NCI-H2081 treated with DMSO at 0.1 percent for 48 hours (cell line): ENCODE data around the gene TRAK1.

Experiments used
- DNase-seq: peaks from one replicate; lab custom pipeline; 2025; lab: John Stamatoyannopoulos, UW

TRAK1 gene

DNA sequence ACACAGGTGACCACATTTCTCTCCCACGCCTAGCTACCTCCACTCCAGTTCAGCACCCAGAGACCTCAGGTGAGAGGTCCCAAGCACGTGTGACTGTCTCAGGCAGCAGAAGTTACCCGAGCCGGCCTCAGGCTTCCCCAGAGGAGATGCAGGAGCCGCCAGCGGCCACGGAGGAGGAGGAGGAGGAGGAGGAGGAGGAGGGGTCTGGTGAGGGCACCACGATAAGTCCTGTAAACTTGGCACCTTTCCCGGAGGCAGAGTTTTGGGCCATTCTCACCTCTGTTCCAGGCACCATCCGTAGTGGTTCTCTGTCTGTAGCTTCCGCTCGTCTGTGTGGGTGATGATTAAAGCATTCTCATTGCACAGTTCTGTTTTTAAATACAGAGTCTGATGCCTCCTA lies 118.8 kb downstream of the TRAK1 start:
- DNase-seq: no peak

DNA sequence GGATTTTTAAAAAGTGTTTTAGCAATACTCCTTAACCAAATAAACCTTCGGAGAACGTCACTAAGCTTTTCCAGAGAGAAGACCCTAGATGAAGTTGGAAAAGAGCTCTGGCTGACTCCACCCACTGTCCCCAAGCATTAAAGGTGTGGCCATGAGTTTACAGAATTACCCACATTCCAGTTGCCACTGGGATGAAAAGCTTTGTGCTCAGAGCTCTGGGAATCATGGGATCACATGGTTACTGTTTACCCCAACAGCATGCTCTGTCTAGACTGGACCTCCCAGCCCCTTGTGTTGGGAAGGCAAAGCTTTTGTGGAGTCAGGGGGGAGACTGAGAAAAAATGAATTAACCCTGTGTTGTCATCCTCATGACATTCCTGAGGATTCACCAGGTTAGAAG lies 119.6 kb downstream of the TRAK1 start:
- DNase-seq: no peak

DNA sequence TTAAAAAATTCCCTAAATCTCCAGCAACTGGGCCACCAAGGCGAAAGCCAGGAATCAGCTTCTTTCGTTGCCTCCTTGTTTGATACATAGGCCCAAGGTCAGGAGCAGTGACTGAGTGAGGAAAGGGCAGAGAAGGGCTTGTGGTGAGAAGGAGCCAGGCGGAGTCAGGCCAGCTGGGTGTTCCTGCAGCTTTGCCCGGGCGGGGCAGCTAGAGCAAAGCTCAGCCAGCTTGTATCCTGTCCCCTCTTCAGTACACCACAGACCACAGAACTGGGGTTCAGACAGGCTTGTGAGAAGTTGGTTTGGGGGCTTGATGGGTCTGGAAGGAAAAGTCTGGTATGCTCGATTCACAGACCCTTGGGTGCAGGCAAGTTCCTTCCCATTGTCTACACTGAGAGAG lies 122.3 kb downstream of the TRAK1 start:
- no peak for DNase-seq

DNA sequence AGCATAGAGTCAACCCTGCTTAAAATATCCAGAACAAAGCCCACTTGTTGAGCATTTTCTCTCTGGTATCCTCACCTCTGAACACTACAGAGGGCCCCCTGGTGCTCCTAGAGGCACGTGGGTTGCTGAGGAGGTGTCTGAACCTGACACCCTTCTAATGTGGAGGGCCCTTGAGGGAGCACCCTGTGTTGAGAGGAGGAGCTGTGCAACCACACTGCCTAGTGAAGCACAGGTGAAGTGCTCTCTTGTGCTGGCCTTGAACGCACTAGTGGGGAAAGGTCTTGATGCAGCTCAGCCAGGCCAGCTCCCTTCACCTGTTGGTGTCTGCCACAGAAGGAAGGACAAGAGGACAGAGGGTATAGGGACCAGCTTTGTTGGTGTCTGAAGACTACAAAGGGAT lies 122.9 kb downstream of the TRAK1 start:
- no peak for DNase-seq

DNA sequence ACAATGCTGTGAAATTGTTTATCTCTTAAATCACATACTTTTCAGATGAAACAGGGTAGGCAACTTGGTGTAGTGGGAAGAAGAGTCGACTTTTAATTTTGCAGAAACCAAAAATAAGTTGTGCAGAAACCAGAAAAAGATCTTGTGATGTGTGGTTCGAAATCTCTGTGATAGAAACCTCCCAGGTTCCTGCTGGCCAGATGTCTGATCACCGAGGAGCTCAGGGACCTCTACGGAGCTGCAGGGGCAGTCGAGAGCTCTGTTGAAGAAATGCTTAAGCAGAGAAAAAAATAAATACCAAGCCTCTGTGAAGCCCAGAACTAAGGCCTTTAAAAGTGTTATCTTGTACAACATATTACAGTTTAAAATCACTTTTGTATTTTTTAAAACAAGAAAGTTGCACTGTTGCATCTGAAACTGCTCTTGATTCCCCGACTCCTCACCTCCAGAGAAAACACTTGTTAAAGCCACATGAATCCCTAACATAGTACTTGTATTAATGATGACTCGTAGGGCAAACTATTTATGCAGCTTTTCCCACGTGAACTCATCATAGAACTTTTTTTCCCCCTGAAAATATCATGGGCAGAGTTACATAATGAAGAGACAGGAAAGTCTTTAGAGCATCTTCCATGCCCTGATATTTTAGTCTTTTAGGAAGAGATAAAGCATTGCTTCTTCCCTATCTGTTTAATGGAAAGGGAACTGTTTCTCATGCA lies 123.6 kb downstream of the TRAK1 start:
- no peak for DNase-seq

DNA sequence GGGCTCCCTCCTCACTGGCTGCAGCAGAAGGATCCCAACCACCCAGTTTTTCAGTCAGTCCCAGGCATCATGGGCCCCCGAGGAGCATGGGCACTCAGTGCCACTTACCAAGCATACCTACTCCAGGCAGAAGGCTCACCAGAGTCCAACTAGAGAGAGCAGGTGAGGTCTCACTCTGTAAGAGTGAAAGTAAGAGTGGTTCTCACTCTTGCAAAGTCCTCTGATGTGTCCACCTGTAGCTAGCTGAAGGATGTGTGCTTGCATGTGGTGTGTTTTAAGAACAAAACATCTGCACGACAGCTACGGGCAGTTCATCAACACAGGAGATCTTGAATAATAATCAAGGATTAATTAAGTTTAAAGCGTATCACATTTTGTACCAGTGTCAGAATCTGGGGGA lies 125.1 kb downstream of the TRAK1 start:
- DNase-seq: no peak

DNA sequence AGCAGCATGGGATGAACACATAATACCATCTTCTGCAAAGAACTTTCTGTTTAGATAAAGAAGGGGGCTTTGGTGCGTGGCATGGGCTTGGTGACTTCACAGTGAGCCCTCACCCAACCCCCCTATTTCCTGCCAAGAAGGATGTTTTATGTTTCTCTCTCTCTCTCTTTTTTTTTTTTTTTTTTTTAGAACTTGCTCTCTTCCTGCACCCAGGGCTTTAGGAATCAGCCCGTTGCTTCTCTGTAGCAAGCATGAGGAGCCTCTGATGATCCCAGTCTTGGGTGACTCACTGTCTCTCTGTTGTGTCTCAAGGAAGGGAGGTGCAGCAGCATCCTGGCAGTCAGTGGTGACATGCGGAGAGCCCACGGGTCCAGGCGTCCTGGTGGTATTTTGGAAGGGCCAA lies 125.8 kb downstream of the TRAK1 start:
- no peak for DNase-seq

DNA sequence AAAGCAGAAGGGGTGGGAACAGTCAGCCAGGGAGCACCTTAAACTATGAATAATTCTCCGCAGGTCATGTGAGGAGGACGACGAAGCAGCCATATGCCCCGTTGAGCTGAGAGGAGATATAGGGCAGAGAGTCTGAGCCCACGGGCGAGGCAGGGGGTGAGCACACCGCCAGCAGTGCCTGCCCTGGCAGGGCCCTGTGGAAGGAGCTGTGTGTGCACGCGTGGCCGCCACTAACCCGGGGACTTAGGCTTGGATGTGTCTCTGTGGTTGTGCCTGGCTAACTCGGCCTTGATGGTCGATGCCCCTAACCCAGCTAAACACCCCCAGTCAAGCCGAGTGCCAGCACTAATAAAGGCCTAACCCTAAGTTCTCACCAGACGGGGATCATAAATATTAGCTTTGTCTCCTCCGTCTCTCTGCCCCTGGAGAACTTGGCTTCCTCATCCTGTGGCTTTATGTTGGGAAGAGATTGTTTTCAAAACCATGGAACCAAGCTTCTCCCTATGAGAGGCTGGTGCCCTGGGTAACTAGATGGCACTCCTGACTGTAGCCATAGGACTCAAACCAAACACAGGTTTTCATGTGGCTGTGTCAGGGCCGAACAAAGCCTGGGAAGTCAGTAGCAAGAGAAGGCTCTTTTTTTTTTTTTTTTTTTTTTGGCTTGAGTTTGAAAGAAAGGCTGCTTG lies 129.4 kb downstream of the TRAK1 start:
- DNase-seq: no peak

DNA sequence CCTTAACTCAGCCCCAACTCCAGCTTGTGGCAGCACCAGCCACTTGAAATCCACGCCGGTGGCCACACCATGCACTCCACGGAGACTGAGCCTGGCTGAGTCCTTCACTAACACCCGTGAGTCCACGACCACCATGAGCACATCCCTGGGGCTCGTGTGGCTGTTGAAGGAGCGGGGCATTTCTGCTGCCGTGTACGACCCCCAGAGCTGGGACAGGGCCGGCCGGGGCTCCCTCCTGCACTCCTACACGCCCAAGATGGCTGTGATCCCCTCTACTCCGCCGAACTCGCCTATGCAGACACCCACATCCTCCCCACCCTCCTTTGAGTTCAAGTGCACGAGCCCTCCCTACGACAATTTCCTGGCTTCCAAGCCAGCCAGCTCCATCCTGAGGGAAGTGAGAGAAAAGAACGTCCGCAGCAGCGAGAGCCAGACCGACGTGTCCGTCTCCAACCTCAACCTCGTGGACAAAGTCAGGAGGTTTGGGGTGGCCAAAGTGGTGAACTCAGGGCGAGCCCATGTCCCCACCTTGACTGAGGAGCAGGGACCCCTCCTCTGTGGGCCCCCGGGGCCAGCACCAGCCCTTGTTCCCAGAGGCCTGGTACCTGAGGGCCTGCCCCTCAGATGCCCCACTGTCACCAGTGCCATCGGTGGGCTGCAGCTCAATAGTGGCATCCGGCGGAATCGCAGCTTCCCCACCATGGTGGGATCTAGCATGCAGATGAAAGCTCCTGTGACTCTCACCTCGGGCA lies 132.0 kb downstream of the TRAK1 start:
- no peak for DNase-seq

DNA sequence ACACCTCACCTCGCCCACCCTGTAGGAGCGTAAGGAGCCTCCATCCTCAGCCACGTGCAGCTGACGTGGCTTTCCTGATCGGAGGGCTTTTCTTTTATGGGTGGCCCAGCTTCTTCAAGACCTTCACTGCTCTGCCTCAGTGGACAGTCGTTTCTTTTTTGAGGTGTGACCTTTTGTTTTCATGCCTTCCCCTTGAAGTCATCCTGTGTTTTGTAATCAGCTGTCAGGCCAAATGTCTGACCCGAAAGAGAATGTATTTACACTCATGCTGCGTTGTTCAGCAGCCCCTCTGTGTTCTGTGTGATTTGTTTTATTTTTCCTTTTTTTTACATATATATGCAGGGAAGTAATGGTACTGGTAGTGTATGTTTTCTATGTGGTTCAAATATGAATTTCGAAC lies 133.0 kb downstream of the TRAK1 start:
- DNase-seq: no peak

DNA sequence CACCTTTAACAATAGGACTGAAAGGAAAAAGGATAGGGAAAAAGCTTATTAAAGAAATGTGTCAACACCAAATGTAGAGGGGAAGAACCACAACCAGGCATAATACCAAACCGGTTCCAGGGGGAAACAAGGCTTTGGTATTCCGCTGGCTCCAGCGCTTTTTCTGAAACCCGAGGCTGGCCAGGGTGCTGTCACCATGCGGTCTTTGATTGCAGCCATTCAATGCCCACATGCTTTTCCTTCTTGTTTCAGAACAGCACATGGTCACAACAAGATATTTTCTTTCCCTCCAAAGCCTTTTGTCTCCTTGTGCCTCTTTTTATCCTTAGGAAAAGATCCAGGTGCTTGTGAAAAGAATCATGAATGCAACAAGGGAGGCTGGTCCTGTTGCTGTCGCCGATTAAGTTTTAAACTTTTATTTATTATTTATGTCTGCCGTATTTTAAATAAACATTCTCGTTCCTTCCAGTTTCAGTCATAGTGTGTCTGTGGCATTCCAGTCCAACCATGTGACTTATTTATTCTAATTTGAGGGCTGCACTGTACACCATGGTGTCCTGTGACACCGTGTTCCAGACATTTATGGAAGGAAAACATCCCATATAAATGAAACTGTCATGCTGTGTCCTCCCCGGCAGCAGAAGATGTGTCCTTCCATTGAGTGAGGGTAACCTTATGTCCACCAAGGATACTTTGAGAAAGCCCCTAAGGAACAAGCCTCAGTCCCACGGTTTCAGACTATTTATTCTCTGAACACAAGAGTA lies 133.7 kb downstream of the TRAK1 start:
- no peak for DNase-seq

DNA sequence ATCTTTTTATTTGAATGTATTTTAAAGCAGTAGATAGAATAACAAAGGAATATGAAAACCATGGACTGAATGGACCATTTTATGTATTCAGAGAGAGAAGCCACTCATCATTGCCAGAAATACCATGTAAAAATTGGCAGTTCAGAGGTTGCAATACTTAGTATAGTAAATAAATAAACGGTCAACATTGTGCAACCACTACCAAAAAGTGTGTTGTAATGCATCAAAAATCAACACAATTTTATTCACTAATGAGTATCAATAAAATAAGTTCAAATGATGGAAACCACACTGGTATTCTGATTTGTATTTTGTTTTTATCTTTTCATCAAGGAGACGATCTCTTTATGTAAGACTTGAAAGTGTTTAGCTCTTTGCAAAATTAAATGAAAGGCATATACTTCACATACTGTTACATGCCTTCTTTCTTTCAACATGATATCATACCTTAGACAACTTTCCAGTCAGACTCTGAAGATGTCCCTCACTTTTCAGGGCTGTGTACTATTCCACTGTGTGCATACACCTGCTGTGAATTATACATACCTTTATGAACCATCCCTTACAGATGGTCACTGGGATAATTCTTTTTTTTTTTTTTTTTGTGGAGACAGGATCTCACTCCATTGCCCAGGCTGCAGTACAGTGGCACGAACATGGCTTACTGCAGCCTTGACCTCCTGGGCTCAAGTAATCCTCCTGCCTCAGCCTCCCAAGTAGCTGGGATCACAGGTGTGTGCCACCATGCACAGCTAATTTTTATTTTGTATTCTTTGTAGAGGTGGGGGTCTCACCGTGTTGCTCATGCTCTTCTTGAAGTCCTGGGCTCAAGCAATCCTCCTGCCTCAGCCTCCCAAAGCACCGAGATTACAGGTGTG lies 134.6 kb downstream of the TRAK1 start:
- DNase-seq: no peak

DNA sequence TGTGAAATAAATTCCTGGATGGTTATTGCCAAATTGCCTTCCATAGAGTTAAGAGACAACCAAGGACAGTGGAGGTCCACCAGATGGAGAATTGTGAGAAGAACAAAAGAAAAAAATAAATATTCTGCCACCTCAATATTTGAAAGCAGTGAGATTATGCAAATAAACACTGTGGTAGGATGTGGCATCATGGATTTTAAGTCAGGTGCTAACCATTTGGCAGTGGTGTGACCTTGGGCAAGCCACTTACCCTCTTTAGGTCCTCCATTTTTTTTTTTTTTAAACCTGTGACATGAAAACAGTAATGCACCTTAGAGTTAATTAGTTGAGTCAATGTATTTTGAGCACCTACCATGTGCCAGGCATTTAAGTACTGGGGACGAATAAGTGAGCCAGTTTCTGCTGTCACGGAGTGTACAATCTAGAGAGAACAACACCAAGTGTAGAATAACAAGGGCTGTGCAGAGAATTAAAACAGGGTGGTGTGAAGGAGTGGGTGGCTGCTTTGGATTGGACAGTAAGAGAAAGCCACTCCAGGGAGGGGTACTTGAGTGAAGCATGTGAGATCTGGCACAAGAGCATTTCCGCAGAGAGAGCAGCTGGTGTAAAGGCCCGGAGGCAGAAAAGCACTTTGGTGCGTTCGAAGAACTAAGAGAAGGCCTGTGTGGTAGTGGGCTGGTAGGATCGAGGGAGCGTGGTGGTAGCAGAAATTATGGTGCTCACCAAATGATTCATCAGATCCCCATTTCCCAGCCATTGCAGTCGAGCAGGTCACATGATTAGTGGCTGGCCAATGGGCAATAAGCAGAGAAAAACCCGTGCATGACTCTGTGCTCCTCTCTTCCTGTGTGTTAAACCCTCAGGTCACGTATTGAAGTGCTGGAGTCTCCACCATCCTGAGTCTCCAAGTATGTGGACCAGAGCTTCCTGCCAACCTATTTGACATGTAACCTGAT lies 135.6 kb downstream of the TRAK1 start:
- no peak for DNase-seq

DNA sequence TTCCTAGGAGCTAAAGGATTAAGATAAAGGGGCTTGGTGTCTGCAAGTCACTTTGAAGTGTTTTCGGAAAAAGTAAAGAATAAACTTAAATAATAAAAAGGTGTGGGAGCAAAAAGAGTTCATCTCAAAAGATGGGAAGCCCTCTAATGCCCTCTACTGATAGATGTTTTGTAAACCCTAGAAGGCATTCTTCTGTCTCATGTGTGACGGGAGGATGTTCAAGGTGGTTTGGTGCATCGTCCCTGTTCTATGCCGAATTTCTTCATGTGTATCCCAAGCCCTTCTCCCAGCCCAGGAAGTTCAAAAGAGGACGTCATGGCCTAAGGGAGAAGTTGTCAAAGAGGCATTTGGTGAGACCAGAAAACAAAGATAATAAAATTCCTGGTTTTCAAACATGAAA lies 137.6 kb downstream of the TRAK1 start:
- DNase-seq: no peak

DNA sequence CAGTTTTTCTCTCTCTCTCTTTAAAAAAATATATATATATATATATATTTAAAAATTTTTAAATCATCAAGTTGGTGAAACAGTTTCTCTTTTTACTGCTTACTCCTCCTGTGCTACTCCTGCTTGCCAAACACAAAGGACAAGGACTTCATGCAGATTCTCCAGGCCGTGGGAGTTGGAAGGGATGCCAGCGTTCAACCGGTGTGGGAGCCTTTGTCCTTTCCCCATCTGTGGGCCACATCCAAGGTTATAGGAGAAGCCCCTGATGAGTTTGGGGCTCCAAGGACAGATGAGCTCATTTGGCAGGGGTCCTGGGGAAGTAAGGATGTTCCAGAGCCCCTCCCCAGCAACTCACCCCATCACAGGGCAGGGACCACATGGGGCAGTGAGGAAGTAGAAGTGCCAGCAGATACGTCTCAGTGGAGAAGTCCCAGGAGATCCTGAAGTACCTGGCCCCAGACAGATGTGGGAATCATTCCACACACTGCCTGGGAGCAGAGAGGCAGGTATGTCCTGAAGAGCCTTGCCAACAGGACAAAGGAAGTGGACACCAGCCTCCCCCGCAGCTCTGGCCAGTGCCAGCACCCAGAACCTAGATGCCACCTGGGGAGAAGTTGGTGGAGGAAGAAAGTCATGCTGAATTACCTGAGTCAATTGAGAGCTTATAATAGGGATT lies 138.2 kb downstream of the TRAK1 start:
- no peak for DNase-seq

DNA sequence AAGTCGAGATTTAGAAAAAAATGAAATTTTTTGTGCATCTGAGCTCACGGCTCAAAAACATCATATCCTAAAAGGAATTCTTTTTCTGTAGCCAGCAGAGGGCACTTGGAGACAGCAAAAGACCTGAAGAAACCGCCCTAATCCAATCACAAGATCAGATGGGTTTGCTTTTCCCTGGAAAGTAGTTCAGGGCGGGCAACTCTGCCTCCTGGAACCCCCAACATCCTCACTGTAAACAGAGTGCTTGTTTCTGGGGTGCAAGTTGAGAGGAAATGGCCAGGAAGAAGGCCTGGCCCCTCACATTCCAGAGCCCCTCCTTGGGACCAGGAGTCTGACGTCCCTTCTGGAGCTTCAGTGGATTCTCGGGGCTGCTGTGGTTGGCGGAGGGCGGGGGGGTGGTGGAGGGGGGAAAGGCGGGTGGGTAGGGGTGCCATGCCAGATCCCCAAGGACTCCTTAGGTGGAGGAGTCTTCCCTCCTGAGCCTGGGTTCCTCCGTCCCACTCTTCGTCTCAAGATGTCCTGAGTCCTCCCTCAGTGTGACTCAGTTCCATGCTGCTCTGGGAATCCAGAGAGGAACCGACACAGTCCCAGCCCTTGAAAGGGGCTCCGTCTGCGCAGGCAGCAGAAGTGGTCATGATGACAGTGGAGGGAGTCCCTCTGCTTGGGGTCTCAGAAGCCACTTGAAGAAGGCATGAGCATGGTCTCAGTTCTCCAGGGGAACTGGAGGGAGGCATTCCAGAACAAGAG lies 139.0 kb downstream of the TRAK1 start:
- no peak for DNase-seq

DNA sequence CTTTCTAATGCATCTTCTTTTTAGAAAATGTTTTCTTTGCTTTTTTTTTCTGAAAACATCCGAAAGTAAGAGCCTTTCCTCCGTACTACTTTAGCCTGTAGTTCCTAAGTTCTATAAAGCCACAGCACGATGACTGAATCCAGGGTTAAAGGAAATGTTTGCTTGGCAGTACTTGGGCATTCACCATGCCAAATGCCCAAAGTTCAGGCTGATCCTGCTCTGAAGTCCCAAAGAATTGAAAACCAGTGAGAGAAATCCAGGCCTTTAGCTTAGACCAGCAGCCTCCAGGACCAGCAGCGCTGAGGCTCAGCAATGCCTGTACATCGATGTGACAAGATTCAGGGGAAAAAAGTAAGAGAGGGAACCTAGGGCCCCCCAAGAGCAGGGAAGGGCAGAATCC lies 139.7 kb downstream of the TRAK1 start:
- DNase-seq: no peak

DNA sequence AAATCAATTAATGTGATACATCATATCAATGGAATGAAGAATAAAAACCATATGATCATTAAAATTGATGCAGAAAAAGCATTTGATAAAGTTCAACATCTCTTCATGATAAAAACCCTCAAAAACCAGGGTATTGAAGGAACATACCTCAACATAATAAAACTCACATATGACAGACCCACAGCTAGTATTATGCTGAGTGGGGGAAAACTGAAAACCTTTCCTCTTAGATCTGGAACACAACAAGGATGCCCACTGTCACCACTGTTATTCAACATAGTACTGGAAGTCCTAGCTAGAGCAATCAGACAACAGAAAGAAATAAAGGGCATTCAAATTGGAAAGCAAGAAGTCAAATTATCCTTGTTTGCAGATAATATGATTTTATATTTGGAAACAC lies 144.4 kb downstream of the TRAK1 start:
- no peak for DNase-seq

DNA sequence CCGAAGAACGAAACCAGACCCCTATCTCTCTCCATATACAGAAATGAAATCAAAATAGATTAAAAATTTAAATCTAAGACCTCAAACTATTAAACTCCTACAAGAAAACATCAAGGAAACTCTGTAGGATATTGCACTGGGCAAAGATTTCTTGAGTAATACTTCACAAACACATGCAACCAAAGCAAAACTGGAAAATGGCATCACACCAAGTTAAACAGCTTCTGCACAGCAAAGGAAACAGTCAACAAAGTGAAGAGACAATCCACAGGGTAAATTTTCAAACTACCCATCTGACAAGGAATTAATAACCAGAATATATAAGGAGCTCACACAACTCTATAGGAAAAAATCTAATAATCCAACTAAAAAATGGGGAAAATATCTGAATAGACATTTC lies 145.5 kb downstream of the TRAK1 start:
- no peak for DNase-seq
